ENCODE results near the gene FAR2.

GRCh38 chr12:29350080-29350479, 201.0 kb downstream of the FAR2 start:
- TF ChIP-seq POLR2A (IDR thresholded peaks at IDR 0.05; ENCODE audit: low read depth, low read length), result no peak
- TF ChIP-seq POLR2AphosphoS5 (IDR thresholded peaks at IDR 0.05; ENCODE audit: low read depth, low read length), result no peak
- TF ChIP-seq SPI1 (IDR thresholded peaks at IDR 0.05; ENCODE audit: low read depth, low read length), result no peak
- no peak for TF ChIP-seq TAF1 (IDR thresholded peaks at IDR 0.05; ENCODE audit: low read depth, low read length)
- no peak for TF ChIP-seq POU2F2 (IDR thresholded peaks at IDR 0.05; ENCODE audit: low read depth, low read length)
- TF ChIP-seq PAX5 (IDR thresholded peaks at IDR 0.05; ENCODE audit: insufficient read depth, low read length, severe bottlenecking), result no peak

Measured in GM12891 (cell line).